Medulla oblongata (tissue), 1 donor: ENCODE results near the gene SPO11.
"Not testable (repeated sequence)": the region's sequence is repeated elsewhere in the genome, so short reads cannot be mapped to it uniquely, and the experiment has no call there.

Source experiments
- DNase-seq: peaks from one replicate; pipeline ENCODE4 v3.0.0-alpha.2; 2015; ENCODE audit errors: extremely low spot score

The SPO11 gene

DNA sequence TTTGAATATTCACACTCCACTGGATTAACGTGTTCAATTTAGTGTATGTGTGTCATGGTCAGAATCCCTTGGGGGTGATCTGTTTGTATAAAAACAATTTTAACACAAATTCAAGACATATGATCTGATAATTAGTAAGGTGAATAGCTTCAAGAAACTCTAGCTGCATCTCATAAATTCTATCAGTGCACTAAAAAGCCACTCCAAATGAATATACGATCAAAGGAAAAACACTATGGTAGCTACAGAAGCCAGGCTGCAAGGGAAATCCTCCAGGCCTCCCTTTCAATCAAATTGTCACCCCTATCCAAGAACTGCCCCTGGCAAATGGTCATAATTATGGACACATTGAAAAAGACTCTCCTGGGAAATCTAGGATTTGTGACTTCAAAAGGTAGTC, 12.1 kb downstream of the SPO11 start:
- DNase-seq = no peak

DNA sequence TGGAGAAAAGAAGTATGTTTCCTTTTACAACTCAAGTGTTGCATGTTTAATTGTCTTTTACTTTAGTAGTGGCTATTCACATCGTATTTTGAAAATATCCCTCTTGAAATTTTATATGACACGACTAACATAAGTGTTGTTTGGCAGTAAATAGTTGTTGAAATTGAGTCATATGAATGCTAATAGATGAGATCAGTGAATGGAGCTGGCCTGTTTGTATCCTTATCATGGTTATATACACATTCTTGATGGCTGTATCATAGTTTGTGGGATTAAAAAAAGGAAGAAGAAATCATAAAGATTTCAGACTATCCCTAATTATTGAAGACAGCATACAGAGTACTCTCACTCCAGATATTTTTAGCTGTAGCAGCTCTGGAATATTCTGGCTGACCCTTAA, 13.2 kb downstream of the SPO11 start:
- no peak for DNase-seq

DNA sequence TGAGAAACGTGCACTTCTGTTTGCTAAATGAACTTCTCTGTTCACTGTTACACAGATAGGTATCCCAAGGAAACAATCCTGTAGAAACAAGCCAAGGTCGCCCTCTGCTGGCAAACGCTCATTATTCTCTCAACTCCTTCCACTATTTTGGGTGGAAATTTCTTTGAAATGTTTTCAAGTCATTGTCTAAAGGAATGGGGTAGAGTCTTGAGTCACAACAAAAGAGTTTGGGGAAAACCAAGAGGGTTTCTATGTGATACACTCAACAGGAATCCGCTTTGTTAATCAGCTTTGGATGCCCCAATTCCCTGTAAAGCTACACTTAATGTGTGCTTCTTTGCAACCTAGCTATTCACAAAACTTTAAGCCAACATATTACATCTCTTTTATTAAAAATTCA, 16.9 kb downstream of the SPO11 start:
- DNase-seq = peak; percentile 91

DNA sequence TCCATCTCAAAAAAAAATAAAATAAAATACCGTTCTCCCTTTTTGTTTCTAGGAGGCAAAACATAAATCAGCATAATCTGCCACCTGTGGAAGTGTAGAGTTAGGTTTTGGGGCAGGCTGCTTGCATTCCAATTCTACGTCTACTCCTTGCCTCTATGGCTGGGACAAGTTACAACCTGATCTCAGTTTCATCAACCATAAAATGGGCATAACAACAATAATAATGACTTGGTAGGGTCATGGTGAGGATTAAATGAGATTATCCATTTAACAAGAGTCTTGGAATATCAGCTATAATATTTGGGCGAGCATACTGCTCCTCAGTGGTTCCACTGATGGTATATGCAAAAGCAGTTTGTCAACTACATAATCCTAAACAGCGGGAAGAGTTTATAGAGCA, 17.8 kb downstream of the SPO11 start:
- DNase-seq = no peak

DNA sequence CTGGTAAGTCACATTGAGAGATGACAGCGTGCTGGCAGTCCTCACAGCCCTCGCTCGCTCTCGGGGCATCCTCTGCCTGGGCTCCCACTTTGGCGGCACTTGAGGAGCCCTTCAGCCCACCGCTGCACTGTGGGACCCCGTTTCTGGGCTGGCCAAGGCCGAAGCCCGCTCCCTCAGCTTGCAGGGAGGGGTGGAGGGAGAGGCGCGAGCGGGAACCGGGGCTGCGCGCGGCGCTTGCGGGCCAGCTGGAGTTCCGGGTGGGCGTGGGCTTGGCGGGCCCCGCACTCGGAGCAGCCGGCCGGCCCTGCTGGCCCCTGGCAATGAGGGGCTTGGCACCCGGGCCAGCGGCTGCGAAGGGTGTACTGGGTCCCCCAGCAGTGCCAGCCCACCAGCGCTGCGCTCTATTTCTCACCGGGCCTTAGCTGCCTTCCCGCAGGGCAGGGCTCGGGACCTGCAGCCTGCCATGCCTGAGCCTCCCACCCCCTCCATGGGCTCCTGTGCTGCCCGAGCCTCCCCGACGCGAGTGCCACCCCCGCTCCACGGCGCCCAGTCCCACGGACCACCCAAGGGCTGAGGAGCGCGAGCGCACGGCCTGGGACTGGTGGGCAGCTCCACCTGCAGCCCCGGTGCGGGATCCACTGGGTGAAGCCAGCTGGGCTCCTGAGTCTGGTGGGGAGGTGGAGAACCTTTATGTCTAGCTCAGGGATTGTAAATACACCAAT, 18.8 kb downstream of the SPO11 start:
- not testable (repeated sequence) for DNase-seq

DNA sequence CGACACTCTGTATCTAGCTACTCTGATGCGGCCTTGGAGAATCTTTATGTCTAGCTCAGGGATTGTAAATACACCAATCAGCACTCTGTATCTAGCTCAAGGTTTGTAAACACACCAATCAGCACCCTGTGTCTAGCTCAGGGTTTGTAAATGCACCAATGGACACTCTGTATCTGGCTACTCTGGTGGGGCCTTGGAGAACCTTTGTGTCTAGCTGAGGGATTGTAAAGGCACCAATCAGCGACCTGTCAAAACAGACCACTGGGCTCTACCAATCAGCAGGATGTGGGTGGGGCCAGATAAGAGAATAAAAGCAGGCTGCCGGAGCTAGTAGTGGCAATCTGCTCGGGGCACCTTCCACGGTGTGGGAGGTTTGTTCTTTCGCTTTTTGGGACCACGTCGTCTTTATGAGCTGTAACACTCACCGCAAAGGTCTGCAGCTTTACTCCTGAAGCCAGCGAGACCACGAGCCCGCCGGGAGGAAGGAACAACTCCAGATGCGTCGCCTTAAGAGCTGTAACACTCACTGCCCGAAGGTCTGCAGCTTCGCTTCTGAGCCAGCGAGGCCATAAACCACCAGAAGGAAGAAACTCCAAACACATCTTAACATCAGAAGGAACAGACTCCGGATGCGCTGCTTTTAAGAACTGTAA, 19.4 kb downstream of the SPO11 start:
- DNase-seq = not testable (repeated sequence)

DNA sequence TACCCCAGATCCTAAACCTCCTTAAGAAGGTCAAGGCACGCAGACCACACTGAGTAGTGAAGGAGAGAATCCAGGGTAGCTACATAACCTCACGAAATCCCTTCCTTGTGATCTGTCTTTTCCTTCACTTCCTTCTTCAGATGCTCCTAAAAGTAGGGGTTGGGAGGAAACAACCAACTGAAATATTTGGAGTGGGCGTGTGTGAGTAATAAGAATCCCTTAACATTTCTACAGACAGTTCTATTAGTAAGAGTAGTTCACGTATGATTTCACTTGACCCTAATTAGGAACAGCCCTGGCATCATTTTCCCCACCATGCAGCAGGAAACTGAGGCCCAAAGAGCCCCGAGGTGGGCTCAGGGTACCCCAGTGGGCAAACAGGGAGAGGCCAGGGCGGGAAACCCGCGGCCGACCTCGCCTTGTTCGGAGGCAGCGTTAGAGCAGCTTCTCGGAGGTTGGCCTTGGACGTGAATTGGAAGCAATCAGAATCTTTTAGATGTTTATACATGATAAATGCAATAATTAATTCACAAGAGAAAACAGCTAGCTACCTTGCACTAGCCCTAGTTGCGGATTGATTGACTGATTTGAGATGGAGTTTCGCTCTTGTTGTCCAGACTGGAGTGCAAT, 20.6 kb downstream of the SPO11 start:
- no peak for DNase-seq

DNA sequence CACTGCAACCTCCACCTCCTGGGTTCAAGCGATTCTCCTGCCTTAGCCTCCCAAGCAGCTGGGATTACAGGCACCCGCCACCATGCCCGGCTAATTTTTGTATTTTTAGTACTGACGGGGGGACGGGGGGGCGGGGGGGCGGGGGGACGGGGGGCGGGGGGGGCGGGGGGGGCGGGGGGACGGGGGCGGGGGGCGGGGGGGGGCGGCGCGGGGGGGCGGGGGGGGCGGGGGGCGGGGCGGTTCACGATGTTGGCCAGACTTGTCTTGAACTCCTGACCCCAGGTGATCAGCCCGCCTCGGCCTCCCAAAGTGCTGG, 21.1 kb downstream of the SPO11 start:
- not testable (repeated sequence) for DNase-seq

DNA sequence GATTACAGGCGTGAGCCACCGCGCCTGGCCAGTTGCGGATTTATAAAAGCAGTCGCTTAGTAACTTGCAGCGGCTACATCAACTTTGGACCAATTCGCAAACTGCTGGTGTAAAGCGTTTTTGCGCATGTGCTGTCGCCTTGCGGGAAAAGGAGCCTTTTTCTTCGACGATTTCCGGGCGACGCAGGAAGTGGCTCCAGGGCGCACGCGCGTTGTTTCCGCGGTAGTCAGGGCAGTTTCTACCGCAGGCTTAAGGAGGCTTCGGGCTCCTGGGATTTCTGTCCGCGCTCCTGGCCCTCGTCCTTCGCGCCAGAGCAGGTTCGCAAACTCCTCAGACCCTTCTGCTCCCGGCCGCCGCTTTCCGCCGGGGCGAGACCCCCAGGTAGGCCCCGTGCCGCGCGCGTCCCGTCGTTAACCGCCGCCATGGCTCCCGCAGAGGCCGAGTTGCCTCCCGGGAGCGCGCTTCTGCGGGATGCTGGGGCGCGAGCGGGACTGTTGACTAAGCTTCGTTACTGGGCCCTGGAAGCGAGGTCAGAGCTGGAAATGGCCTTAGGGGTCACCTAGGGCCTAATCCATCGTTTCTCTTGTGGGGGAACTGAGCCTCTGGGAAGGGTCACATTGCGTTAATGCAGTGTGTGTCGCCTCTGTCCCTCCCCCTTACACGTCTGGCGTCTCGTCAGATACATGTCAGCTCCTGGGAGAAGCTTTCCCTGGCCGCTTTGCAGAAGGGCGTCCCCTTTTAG, 21.6 kb downstream of the SPO11 start, which contains the start of gene RAE1:
RAE1 (plus strand) TSS at position 214 of the 742 bp plus-strand sequence. CDS start 2,784 bp downstream, outside the sequence.
- DNase-seq = peak; percentile 94

DNA sequence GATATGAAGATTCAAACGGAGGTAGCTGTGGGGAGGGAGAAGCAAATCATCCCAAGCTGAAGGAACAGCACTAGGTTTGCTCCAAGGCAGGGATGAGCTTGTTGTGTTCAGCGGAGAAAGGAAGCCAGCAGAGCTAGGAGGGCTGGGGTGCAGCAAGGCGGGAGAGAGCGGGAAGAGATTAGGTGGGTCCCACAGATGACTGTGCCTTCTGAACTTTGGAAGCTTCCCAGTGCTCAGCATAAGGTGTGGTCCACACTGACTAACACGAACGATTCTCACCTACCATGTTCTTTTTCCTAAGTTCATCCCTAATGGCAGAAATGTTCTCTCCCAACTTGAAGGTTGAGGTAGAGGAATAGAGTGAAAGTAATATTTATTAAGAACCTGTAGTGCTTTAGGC, 22.7 kb downstream of the SPO11 start:
- DNase-seq = no peak

DNA sequence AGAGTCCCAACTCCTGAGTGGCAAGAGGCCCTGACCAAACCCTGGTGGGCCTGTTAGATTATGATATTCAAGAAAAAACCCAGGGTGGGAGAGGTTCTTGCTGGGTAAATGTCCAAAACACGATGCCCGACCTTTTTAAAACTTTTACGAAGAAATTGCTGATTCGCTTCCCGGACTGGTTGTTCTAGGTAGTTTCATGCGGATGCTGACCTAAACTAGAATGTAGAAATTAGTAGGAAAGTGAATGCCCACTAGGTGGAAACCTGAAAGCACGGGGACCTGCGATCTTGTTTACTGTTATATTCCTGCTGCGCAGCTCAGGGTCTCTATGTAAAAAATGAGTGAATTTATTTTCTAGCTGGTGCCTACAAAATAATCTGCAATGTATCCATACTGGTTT, 23.7 kb downstream of the SPO11 start:
- DNase-seq = no peak

DNA sequence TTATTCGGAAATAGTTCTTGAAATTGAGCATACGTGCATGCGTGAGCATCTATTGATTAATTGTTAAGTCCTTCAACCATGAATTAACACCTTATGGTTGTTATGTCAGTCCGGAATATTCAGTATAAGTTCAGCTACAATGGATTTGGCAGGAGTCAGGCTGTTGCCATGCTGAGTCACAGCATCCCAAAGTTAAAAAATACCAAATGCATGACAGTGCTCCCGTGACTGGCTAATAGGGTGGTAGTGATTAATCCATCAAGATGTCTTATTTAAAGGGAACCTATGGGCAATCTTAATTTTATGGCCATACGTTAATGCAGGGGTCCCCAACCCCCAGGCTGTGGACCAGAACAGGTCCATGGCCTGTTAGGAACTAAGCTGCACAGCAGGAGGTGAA, 31.9 kb downstream of the SPO11 start:
- DNase-seq = no peak

DNA sequence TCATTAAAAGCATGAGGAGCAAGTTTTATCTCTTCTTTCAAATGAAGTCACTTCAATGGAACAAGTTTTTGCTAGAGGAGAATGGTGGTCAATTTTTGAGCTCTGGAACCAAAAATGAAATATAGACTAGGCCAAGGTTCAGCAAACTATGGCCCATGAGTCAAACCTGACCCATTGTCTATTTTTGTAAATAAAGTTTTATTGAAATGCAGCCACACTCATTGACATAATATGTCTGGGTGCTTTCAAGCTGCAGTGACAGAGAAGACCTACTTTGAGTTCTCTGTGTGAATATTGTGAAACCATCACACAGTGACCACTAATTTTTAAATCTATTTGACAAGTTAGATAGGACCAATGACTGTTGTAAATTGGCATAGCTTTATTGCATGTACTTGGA, 34.8 kb downstream of the SPO11 start:
- no peak for DNase-seq

DNA sequence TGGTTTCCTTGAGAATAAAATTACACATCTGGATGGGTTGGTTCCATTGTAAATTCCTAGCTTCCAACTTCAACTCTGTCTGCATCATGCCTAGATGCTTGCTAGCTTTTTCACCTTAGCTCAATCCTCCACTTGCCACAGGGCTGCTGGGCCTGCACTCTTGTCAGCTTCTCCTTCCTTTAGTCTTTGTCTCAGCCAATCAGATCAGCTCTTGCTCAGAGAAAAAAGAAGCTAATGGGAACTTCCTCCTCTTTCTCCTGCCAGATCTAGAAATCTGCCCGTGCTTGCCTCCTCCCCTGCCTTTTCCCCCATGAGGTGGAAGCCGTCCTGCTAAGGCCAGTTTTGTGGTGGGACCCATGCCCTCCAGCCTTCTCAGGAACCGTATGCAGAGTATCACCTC, 40.0 kb downstream of the SPO11 start:
- DNase-seq = peak; percentile 40

DNA sequence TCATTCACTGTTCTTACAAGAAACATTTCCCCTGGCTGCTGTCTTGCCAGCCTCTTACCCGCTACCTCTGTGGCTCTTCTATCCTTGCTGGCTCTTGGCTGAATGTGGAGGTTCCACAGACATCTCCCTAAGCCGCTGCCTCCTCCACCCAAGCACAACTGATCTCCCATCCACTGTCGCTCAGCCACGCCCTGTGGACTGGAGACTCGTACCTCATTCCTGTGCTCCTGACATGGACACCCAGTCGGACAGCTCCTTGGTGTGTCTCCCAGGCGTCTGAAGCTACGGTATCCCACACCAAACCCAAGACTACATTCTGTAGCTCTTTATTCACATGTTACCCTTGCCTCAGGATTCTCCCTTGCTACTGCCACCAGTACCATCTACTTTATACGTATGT, 40.7 kb downstream of the SPO11 start:
- no peak for DNase-seq

DNA sequence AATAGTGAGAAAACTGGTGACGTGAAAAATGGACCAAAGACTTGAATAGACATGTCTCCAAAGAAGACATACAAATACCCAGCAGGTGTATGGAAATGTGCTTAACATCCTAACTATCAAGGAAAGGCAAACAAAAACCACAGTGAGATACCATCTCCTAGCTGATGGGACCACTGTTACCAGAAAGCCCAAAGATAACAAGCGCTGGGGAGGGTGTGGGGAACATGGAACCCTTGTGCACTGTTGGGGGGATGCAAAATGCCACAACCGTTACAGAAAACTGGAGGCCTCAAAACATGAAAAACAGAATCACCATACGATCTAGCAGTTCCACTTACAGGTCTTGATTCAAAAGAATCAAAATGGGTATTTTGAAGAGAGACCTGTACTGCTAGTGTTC, 41.8 kb downstream of the SPO11 start:
- no peak for DNase-seq

DNA sequence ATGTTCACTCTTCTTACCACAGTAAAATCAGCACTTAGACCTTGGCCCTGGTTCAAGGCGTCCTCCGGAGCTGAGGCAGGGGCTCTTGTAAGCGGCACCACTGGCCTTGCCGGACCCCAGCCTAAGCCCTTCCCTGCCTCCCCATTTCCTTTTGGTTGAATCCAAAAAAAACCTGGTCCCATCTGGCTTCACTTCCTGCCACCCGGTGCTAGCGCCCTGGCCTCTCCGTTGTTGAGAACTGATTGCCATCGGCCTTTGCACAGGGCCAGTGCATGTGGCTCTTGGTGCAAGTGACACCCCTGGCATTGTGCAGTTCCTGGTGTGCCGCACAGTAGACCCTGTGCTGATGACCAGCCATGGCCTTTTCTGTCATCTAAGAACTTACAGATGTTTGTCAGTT, 42.6 kb downstream of the SPO11 start:
- no peak for DNase-seq

DNA sequence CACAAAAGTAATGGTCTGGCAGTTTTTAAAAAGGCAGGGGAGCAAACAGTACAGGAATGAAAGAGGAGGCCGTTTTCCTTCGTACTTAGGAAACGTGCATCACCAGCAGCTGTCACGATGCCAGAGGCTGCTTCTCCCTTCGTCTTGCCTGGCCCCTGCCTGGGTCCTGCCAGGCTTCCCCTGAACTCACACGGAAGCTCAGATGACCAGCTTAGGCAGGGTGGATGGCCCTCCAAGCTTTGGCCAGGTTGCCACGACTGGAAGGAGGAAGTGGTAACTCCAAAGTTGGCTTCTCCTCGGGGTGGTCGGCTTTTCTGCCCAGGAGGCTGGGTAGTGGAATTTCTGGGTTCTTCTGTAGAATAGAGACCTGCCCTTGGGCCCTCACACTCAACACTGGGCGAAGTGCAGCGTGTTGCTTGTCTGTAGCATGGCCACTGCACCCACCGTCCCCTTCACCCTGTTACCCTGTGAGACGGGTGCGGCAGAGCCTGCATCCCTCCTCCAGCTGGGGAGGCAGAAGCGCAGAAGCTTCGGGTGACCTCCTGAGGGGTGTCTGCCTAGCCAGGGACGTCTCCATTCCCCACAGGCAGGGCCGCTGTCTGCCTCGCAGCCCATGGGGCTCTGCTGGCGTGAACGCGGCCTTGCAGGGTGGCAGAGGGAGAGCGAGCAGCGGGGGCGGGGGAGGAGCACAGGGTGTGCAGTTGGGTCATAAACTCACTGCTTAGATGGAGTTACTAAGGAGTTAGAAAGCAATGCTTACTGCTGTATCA, 43.2 kb downstream of the SPO11 start:
- no peak for DNase-seq

DNA sequence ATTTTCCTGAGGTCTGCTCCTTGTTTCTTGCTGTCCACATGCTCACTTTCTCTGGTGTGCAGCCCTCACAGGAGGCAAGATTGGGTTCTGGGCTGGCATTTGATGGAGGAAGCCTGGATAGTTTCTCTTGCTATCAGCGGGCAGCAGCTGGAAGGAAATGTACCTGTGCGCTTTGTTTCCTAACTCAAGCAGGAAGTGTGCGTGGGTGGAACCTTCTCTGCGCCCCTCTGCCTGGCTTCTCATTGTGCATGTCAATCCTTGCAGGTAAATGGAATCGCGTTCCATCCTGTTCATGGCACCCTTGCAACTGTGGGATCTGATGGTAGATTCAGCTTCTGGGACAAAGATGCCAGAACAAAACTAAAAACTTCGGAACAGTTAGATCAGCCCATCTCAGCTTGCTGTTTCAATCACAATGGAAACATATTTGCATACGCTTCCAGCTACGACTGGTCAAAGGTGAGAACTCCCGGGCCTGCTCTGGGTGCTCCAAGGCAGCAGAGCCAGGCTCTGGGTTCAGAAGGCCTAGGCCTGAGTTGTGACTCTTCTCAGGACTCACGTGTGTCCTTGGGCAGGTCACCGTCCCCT, 44.8 kb downstream of the SPO11 start:
- DNase-seq = no peak

DNA sequence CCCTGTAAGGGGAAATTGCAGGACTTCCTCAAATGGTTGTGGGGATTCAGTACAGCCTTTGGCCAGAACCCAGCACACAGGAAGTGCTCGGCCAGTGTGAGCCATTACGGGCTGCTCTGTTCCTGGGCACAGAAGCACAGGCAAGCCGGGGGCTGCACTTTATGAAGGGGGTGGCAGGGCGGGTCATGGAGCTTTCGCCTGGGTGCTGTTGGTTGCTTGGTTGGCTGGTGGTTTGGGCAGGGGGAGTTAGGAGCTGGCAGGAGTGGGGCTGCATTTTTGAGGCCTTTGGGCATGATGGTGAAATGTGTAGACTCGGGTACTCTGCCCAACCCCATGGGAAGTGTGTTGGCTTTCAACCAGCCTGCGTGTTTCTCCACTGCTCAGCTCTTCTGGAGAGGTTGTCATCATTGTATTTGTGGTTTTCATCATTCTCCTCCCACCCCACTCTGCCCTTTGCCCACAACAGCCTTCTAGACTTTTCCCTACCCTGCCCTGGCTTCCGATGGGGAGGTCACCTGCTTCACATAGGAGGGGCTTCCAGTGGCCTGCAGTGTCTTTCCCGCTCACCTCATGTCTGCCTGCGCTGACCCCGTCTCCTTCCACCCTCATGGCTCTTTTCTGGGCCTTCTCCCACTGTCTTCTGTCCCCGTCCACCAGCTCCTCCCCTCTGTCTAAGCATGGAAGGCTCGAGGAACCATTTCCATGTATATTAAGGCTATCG, 45.5 kb downstream of the SPO11 start:
- DNase-seq = peak; percentile 70
